Caco-2 (cell line): ENCODE results near the gene ANKLE2. TPM values are rescaled to one million over a fixed set of nuclear protein-coding genes. Genes with fewer than 3 reads are reported as not detected.
"Not testable (repeated sequence)": the region's sequence is repeated elsewhere in the genome, so short reads cannot be mapped to it uniquely, and the experiment has no call there.

ENCODE experiments used
- Bru-seq: library from RNA; stranded (reverse); fragments of 400-500 nt; gene quantifications from one replicate; lab custom pipeline; 2021; lab: Mats Ljungman, UMichigan
- BruChase-seq, 2 experiments: library from RNA; stranded (reverse); fragments of 400-500 nt; gene quantifications; one replicate each; lab custom pipeline; 2021; lab: Mats Ljungman, UMichigan
- BruUV-seq: library from RNA; stranded (reverse); fragments of 400-500 nt; replicated peaks from 2 replicates; lab custom pipeline; 2021; lab: Mats Ljungman, UMichigan
- CTCF ChIA-PET: fragments of 300-600 bp; sonication (Branson Sonifier 250); formaldehyde crosslinking; loops from one replicate; lab custom pipeline; 2022; ENCODE audit warnings: antibody characterized with exemption; lab: Charles Lee
- POLR2A ChIA-PET: fragments of 300-600 bp; sonication (Branson Sonifier 250); formaldehyde crosslinking; loops from one replicate; lab custom pipeline; 2022; ENCODE audit warnings: antibody characterized with exemption; lab: Charles Lee
- DNase-seq, 2 experiments: peaks; one replicate each; pipeline versions ENCODE4 v3.0.0 to v3.0.0-alpha.2; 2020 to 2022
- H3K27me3 ChIP-seq: replicated peaks from 2 replicates; pipeline ENCODE4 v1.6.0; 2011; ENCODE audit warnings: low read length; ENCODE audit not compliant: control insufficient read depth, insufficient read depth
- H3K36me3 ChIP-seq: 2 replicates; pipeline ENCODE4 v1.5.1; 2011; ENCODE audit warnings: low read length; ENCODE audit not compliant: control insufficient read depth, insufficient read depth
- H3K4me1 ChIP-seq: fragments of 250-450 bp; sonication (Bioruptor Pico); 2 replicates; pipeline ENCODE4 v1.5.1; 2020; ENCODE audit warnings: mild to moderate bottlenecking
- H3K4me3 ChIP-seq: 2 replicates; pipeline ENCODE4 v1.5.1; 2011; ENCODE audit warnings: low read depth, mild to moderate bottlenecking, control low read depth, low read length
- H3K9me3 ChIP-seq: fragments of 250-450 bp; sonication (Bioruptor Pico); 2 replicates; pipeline ENCODE4 v1.5.1; 2020; ENCODE audit warnings: mild to moderate bottlenecking, moderate library complexity
- H3K27ac Mint-ChIP-seq: one replicate; pipeline ENCODE4 v1.8.0; 2022; ENCODE audit warnings: mixed read lengths; ENCODE audit not compliant: unreplicated experiment
- H3K27me3 Mint-ChIP-seq: one replicate; pipeline ENCODE4 v1.8.0; 2022; ENCODE audit warnings: mixed read lengths; ENCODE audit not compliant: insufficient read depth, unreplicated experiment
- H3K36me3 Mint-ChIP-seq: one replicate; pipeline ENCODE4 v1.8.0; 2022; ENCODE audit warnings: mild to moderate bottlenecking, mixed read lengths; ENCODE audit not compliant: insufficient read depth, unreplicated experiment
- H3K4me1 Mint-ChIP-seq: one replicate; pipeline ENCODE4 v1.8.0; 2022; ENCODE audit warnings: low read depth, mixed read lengths; ENCODE audit not compliant: unreplicated experiment
- H3K4me3 Mint-ChIP-seq: one replicate; pipeline ENCODE4 v1.8.0; 2022; ENCODE audit warnings: mild to moderate bottlenecking, moderate library complexity, mixed read lengths; ENCODE audit not compliant: unreplicated experiment
- H3K9me3 Mint-ChIP-seq: one replicate; pipeline ENCODE4 v1.8.0; 2022; ENCODE audit warnings: mixed read lengths; ENCODE audit not compliant: unreplicated experiment
- CTCF ChIP-seq, 2 experiments: fragments of 200-600 bp in 1 of 2; IDR thresholded peaks; 1 replicate in 1 of 2; 2 replicates in 1 of 2; pipeline versions ENCODE4 v1.5.1 to v1.8.0; 2011 to 2022; ENCODE audit warnings: antibody characterized with exemption in 1 of 2, control low read depth in 1 of 2, inconsistent platforms in 1 of 2, low read depth in 1 of 2, low read length in 1 of 2, mild to moderate bottlenecking in 1 of 2, moderate library complexity in 1 of 2; ENCODE audit not compliant: insufficient read depth in 1 of 2, severe bottlenecking in 1 of 2, unreplicated experiment in 1 of 2
- intact Hi-C: fragments of 100-400 bp; cut with micrococcal nuclease; formaldehyde crosslinking; loops from one replicate; pipeline ENCODE4 v1.10.0; 2022; ENCODE audit not compliant: unreplicated experiment
- long read RNA-seq: library from polyadenylated mRNA; stranded (forward); transcript quantifications from one replicate; pipeline ENCODE4 v2.0.0, GENCODE V29; 2022
- total RNA-seq: library from RNA; stranded (reverse); gene quantifications from 2 replicates; pipeline ENCODE4 v1.2.3, GENCODE V29; 2022

Gene ANKLE2
- total RNA-seq (80.8 and 86.6 TPM in 2 replicates), Bru-seq, nascent RNA (percentile 79 among the genes with signal in this experiment), BruChase-seq, experiment 1, labeled RNA remaining after a 2-hour chase (percentile 91 among the genes with signal in this experiment), BruChase-seq, experiment 2, labeled RNA remaining after a 6-hour chase (percentile 92 among the genes with signal in this experiment)
- long read RNA-seq, full-length matches to known transcripts, result 78 of 156 reads
- long read RNA-seq, partial matches to known transcripts, result 27 of 156 reads
- long read RNA-seq, other reads (novel, unspliced or antisense), result 51 of 156 reads

- DNase-seq, result peak in 1 of 2 experiments; percentile 45
- no peaks in the 10 kb centered on the region for H3K9me3 Mint-ChIP-seq
Measured at GRCh38 chr12:132761032-132761920, at the start of gene ANKLE2. TSS of gene ANKLE2 (minus strand) at chr12:132761832. CDS start at chr12:132761798, 34 bp downstream.

DNA sequence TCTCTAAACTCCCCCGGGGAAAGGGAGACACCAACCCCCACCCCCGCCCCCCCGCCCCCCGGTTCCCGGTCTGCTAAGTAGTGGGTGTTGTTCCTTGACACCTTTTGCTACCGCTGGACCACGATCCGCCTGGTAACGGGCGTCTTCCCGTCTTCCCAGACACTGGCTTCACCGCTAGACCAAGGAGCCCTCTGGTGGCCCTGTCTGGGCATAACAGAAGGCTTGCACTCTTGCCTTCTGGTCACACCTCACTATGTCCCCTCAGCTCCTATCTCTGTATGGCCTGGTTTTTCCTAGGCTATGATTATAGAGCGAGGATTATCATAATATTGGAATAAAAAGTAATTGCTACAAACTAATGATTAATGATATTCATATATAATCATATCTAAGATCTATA is 47.8 kb upstream of the ANKLE2 start:
- CTCF ChIA-PET, POLR2A ChIA-PET, H3K4me1 ChIP-seq, BruUV-seq, H3K27ac Mint-ChIP-seq, H3K9me3 Mint-ChIP-seq, H3K4me3 ChIP-seq, H3K4me1 Mint-ChIP-seq, H3K9me3 ChIP-seq, H3K4me3 Mint-ChIP-seq, intact Hi-C loops, H3K27me3 Mint-ChIP-seq, H3K27me3 ChIP-seq, H3K36me3 ChIP-seq: not testable (repeated sequence)
- peak; percentile 58 to 65 for DNase-seq
- peak; percentile 21 for TF ChIP-seq CTCF (IDR thresholded peaks at IDR 0.05; ENCODE audit: insufficient read depth in 1 of 2, low read depth in 1 of 2, low read length in 1 of 2, severe bottlenecking in 1 of 2, unreplicated experiment in 1 of 2)
- H3K36me3 Mint-ChIP-seq, result peaks cover 88% of the 10 kb centered on the region

More at GRCh38 chr12:132761032-132761920, at the start of gene ANKLE2:
- TF ChIP-seq CTCF (IDR thresholded peaks at IDR 0.05; ENCODE audit: insufficient read depth in 1 of 2, low read depth in 1 of 2, low read length in 1 of 2, severe bottlenecking in 1 of 2, unreplicated experiment in 1 of 2), result no peak
- Mint-ChIP-seq H3K27ac (peak within 1 kb of the TSS; percentile 90), H3K4me1 (no peaks in the 10 kb centered on the region), H3K27me3 (no peaks in the 10 kb centered on the region), H3K4me3 (peak within 1 kb of the TSS; percentile 95), H3K36me3 (peaks cover 46% of the 10 kb centered on the region)
- Histone ChIP-seq H3K4me1 (no peaks in the 10 kb centered on the region), H3K27me3 (no peaks in the 10 kb centered on the region), H3K9me3 (no peaks in the 10 kb centered on the region), H3K36me3 (no peaks in the 10 kb centered on the region), H3K4me3 (peak within 1 kb of the TSS; percentile 89)
- ChIA-PET POLR2A (no interaction called here), CTCF (interaction anchor here (0.6 kb wide), 1 partner anchor 162 kb away, joined by 3 read pairs; no protein-coding TSS in a partner anchor)
- no TSS peak for BruUV-seq
- intact Hi-C loops, result no loop called here

DNA sequence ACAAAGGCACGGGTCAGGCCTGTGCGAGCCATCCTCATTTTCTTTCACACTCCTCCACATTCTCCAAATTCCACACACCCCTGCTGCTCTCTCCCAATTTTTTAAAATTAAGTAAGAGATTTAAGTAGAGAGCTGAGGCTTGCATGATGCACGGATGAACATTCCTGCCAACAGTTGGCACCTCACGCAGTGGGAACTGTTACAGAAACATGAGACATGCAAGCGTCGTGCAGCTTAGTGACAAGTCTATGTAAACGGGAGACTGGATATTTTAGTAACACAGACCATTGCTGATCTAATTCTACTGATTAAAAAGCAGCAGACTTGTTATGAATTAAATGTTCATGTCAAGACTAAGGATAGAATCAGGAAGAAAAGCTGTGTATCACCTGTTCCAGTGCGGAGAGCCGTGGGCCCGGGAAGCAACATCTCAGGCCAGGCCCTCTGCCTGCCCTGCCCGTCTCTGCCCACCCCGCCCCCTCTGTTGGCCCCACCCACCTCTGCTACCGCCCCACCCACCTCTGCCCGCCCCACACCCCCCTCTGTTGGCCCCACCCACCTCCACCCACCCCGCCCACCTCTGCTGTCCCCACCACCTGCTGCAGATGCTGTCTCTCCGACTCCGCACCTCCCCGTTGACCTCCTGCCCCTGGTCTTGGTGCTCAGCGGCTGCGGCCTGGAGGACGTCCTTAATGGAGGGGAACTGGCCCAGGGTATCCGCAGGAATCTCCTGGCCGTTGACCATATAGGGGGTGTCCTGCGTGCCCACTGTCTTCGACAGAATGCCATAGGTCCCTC is 45.9 kb upstream of the ANKLE2 start:
- intact Hi-C loops, result no loop called here
- H3K4me3 ChIP-seq, result no peak overlapping the region
- Mint-ChIP-seq H3K27ac (no peak overlapping the region), H3K9me3 (no peaks in the 10 kb centered on the region), H3K4me1 (no peaks in the 10 kb centered on the region), H3K36me3 (peaks cover 88% of the 10 kb centered on the region), H3K27me3 (no peaks in the 10 kb centered on the region), H3K4me3 (no peak overlapping the region)
- no peaks in the 10 kb centered on the region for H3K4me1 ChIP-seq
- ChIA-PET CTCF (no interaction called here), POLR2A (no interaction called here)
- peaks cover 2% of the 10 kb centered on the region for H3K36me3 ChIP-seq
- H3K9me3 ChIP-seq, result no peaks in the 10 kb centered on the region
- no peak for TF ChIP-seq CTCF (IDR thresholded peaks at IDR 0.05; ENCODE audit: insufficient read depth in 1 of 2, low read depth in 1 of 2, low read length in 1 of 2, severe bottlenecking in 1 of 2, unreplicated experiment in 1 of 2)
- no peaks in the 10 kb centered on the region for H3K27me3 ChIP-seq
- no peak for DNase-seq
- BruUV-seq, result no TSS peak
